HG03159 (cell line): ENCODE data around the gene SPACDR.

Experiments
- ATAC-seq: cut with Tn5 transposase; IDR thresholded peaks from one replicate; pipeline ENCODE4 v1.9.1; 2021; ENCODE audit warnings: mild to moderate bottlenecking, moderate library complexity; ENCODE audit not compliant: unreplicated experiment

Gene SPACDR

GRCh38 chr7:100437150-100438100, 26.6 kb downstream of the SPACDR start:
- no peak for ATAC-seq

GRCh38 chr7:100435401-100436304, 28.4 kb downstream of the SPACDR start:
- ATAC-seq, result peak; percentile 28

- ATAC-seq, result no peak
Observed at GRCh38 chr7:100434297-100435144, 29.5 kb downstream of the SPACDR start.

- ATAC-seq, result no peak
Observed at GRCh38 chr7:100433592-100434296, 30.3 kb downstream of the SPACDR start.

- no peak for ATAC-seq
Observed at GRCh38 chr7:100433276-100433591, 30.8 kb downstream of the SPACDR start.

GRCh38 chr7:100432621-100433275, 31.3 kb downstream of the SPACDR start:
- ATAC-seq, result no peak

GRCh38 chr7:100432053-100432452, 32.0 kb downstream of the SPACDR start:
- ATAC-seq, result no peak

- no peak for ATAC-seq
Observed at GRCh38 chr7:100431286-100431735, 32.7 kb downstream of the SPACDR start.

GRCh38 chr7:100430493-100431285, 33.4 kb downstream of the SPACDR start:
- ATAC-seq, result no peak

- ATAC-seq, result peak; percentile 35
Observed at GRCh38 chr7:100429637-100430492, 34.2 kb downstream of the SPACDR start, which contains the start of gene MEPCE. TSS of gene MEPCE (plus strand) at chr7:100429831. CDS start at chr7:100430019, 188 bp downstream.

- peak; percentile 47 for ATAC-seq
Observed at GRCh38 chr7:100428967-100429636, 35.0 kb downstream of the SPACDR start.

GRCh38 chr7:100428199-100428966, 35.7 kb downstream of the SPACDR start, which contains the start of gene ZCWPW1:
TSS of gene ZCWPW1 (minus strand) at chr7:100428703. CDS start at chr7:100420649, 8,054 bp downstream.
- ATAC-seq, result peak; percentile 42

- ATAC-seq, result no peak
Observed at GRCh38 chr7:100427762-100428198, 36.3 kb downstream of the SPACDR start.

- ATAC-seq, result no peak
Observed at GRCh38 chr7:100426516-100426915, 37.5 kb downstream of the SPACDR start.

GRCh38 chr7:100425347-100425746, 38.7 kb downstream of the SPACDR start:
- no peak for ATAC-seq

GRCh38 chr7:100423315-100423714, 40.7 kb downstream of the SPACDR start:
- no peak for ATAC-seq
